Astrocyte (in vitro differentiated cells and primary cell): ENCODE results near the gene BRF1. TPM values are rescaled to one million over a fixed set of nuclear protein-coding genes. Genes with fewer than 3 reads are reported as not detected.

Source experiments
- DNase-seq: peaks from one replicate; pipeline ENCODE4 v3.0.0-alpha.2; 2010; ENCODE audit warnings: low read depth
- FAIRE-seq: peaks from 2 replicates; lab custom pipeline; 2011; peaks lifted over from hg19 to GRCh38; lab: Jason Lieb, UNC
- H2AFZ ChIP-seq: 2 replicates; pipeline ENCODE4 v1.6.0; 2012; ENCODE audit warnings: low read depth, low read length, inconsistent platforms
- H3K27ac ChIP-seq: 2 replicates; pipeline ENCODE4 v1.5.1; 2011; ENCODE audit warnings: low read depth, low read length, inconsistent platforms
- H3K27me3 ChIP-seq: 2 replicates; pipeline ENCODE4 v1.6.0; 2011; ENCODE audit warnings: low read length, inconsistent platforms; ENCODE audit not compliant: insufficient read depth
- H3K36me3 ChIP-seq: 2 replicates; pipeline ENCODE4 v1.5.1; 2011; ENCODE audit warnings: low read length, inconsistent platforms; ENCODE audit not compliant: insufficient read depth
- H3K4me1 ChIP-seq: 2 replicates; pipeline ENCODE4 v1.5.1; 2011; ENCODE audit warnings: low read length, inconsistent platforms; ENCODE audit not compliant: insufficient read depth
- H3K4me2 ChIP-seq: 2 replicates; pipeline ENCODE4 v1.6.0; 2012; ENCODE audit warnings: low read length, inconsistent platforms
- H3K4me3 ChIP-seq: 2 replicates; pipeline ENCODE4 v1.5.1; 2011; ENCODE audit warnings: low read depth, mild to moderate bottlenecking, low read length, inconsistent platforms; ENCODE audit not compliant: insufficient read depth
- H3K79me2 ChIP-seq: 2 replicates; pipeline ENCODE4 v1.6.0; 2012; ENCODE audit warnings: mild to moderate bottlenecking, low read length, inconsistent platforms; ENCODE audit not compliant: insufficient read depth
- H3K9ac ChIP-seq: 2 replicates; pipeline ENCODE4 v1.6.0; 2012; ENCODE audit warnings: mild to moderate bottlenecking, low read length, inconsistent platforms
- H3K9me3 ChIP-seq: 2 replicates; pipeline ENCODE4 v1.5.1; 2012; ENCODE audit warnings: low read depth, mild to moderate bottlenecking, low read length, inconsistent platforms; ENCODE audit not compliant: insufficient read depth
- H4K20me1 ChIP-seq: 2 replicates; pipeline ENCODE4 v1.6.0; 2012; ENCODE audit warnings: low read length, inconsistent platforms; ENCODE audit not compliant: insufficient read depth
- H3K27ac Mint-ChIP-seq: one replicate; pipeline ENCODE4 v1.8.0; 2021; ENCODE audit warnings: mild to moderate bottlenecking, mixed read lengths; ENCODE audit not compliant: unreplicated experiment
- H3K27me3 Mint-ChIP-seq: one replicate; pipeline ENCODE4 v1.8.0; 2021; ENCODE audit warnings: low read depth, mixed read lengths; ENCODE audit not compliant: unreplicated experiment
- H3K36me3 Mint-ChIP-seq: one replicate; pipeline ENCODE4 v1.8.0; 2021; ENCODE audit warnings: low read depth, mixed read lengths; ENCODE audit not compliant: unreplicated experiment
- H3K4me1 Mint-ChIP-seq: one replicate; pipeline ENCODE4 v1.8.0; 2021; ENCODE audit warnings: low read depth, mixed read lengths; ENCODE audit not compliant: unreplicated experiment
- H3K4me3 Mint-ChIP-seq: one replicate; pipeline ENCODE4 v1.8.0; 2021; ENCODE audit warnings: mild to moderate bottlenecking, moderate library complexity, mixed read lengths; ENCODE audit not compliant: unreplicated experiment
- H3K9me3 Mint-ChIP-seq: one replicate; pipeline ENCODE4 v1.8.0; 2021; ENCODE audit warnings: mild to moderate bottlenecking, mixed read lengths; ENCODE audit not compliant: unreplicated experiment
- CTCF ChIP-seq: IDR thresholded peaks from 2 replicates; pipeline ENCODE4 v1.5.1; 2011; ENCODE audit warnings: low read depth, mild to moderate bottlenecking, inconsistent platforms, low read length, moderate library complexity; ENCODE audit not compliant: insufficient read depth
- EZH2 ChIP-seq: IDR thresholded peaks from 2 replicates; pipeline ENCODE4 v1.6.1; 2012; ENCODE audit warnings: mild to moderate bottlenecking, low read length, inconsistent platforms; ENCODE audit not compliant: insufficient read depth
- total RNA-seq: library from RNA; stranded (reverse); gene quantifications from 2 replicates; pipeline ENCODE4 v1.2.1, GENCODE V29; 2021

The BRF1 gene
- total RNA-seq, 1 donor from 2014 or later, result 20.5 TPM

- H3K9me3 Mint-ChIP-seq, result peaks cover 3% of the 10 kb centered on the region
- H3K27ac Mint-ChIP-seq, result no peak overlapping the region
- Histone ChIP-seq H3K9ac (no peak overlapping the region), H3K4me3 (no peak overlapping the region), H3K36me3 (no peaks in the 10 kb centered on the region), H2AFZ (no peak overlapping the region), H3K4me1 (no peaks in the 10 kb centered on the region), H3K27ac (no peak overlapping the region), H3K9me3 (no peaks in the 10 kb centered on the region), H3K4me2 (peak overlapping the region; percentile 84), H3K79me2 (no peaks in the 10 kb centered on the region), H3K27me3 (peaks cover 5% of the 10 kb centered on the region), H4K20me1 (peaks cover 12% of the 10 kb centered on the region)
- H3K36me3 Mint-ChIP-seq, result no peaks in the 10 kb centered on the region
- TF ChIP-seq CTCF, result no peak
- no peak for TF ChIP-seq EZH2
- FAIRE-seq, result no peak
- H3K27me3 Mint-ChIP-seq, result peaks cover 41% of the 10 kb centered on the region
- peak overlapping the region; percentile 73 for H3K4me3 Mint-ChIP-seq
- H3K4me1 Mint-ChIP-seq, result no peaks in the 10 kb centered on the region
- no peak for DNase-seq
Measured at GRCh38 chr14:105181549-105182295, 119.1 kb downstream of the BRF1 start.

DNA sequence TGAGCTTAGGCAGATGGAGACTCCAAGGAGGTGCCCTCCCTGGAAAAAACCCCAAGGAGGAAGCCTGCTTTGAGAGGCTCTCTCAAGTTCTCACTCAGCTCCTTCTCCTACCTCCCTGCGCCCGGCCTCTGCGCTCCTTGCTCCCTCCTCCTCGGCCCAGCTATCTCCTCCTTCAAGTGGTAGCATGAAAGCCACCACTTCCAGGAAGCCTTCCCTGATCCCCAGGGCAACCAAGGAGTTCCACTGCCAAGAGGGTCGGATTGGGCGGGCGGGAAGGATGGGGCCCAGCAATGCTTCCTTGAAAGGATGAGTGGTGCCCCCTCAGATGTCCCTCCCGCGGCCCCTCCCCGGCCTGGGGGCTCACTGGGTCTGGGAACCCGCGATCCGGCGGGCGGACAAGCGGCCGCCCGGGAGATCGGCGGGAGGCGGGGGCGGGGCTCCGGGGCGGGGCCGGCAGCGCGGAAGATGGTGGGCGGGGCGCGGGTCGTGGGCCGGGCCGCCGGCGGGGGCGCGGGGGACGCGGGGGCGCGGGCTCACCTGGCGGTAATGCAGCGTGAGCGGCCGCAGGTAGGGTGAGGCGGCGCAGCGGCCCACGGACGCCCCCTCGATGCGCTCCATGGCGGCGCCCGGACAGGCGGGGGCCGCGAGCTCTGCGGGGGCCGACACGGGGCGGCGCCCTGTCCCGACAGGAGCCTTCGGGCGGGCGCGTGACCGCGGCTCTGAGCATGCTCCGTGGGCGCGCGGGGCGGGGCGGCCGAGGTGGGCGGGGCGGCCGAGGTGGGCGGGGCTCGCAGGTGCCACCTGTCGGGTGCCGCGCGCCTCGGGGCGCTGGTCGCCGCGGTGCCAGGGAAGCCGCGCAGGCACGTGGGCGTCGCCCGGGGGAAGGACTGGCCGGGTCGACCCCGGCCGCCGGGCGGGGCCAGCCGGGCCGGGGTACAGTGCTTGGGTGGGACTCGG lies 119.9 kb downstream of the BRF1 start, which contains the start of gene NUDT14:
TSS of gene NUDT14 (minus strand) at position 721 of the 957 bp plus-strand sequence. CDS start at position 618, 103 bp downstream.
- Histone ChIP-seq H3K79me2 (no peaks in the 10 kb centered on the region), H4K20me1 (peaks cover 12% of the 10 kb centered on the region), H2AFZ (peak within 1 kb of the TSS; percentile 26), H3K27ac (no peak within 1 kb of the TSS), H3K4me3 (peak within 1 kb of the TSS; percentile 37), H3K9ac (peak within 1 kb of the TSS; percentile 64), H3K4me1 (peaks cover 1% of the 10 kb centered on the region), H3K27me3 (peaks cover 5% of the 10 kb centered on the region), H3K9me3 (no peaks in the 10 kb centered on the region), H3K4me2 (peak within 1 kb of the TSS; percentile 84), H3K36me3 (no peaks in the 10 kb centered on the region)
- no peak for FAIRE-seq
- H3K9me3 Mint-ChIP-seq, result peaks cover 3% of the 10 kb centered on the region
- peaks cover 43% of the 10 kb centered on the region for H3K27me3 Mint-ChIP-seq
- no peaks in the 10 kb centered on the region for H3K36me3 Mint-ChIP-seq
- H3K4me1 Mint-ChIP-seq, result no peaks in the 10 kb centered on the region
- H3K4me3 Mint-ChIP-seq, result peak within 1 kb of the TSS; percentile 80
- TF ChIP-seq CTCF, result no peak
- TF ChIP-seq EZH2, result no peak
- no peak within 1 kb of the TSS for H3K27ac Mint-ChIP-seq
- no peak for DNase-seq
